Caco-2 (cell line): Measurements from ENCODE around the gene BAAT. TPM values are rescaled to one million over a fixed set of nuclear protein-coding genes. Genes with fewer than 3 reads are reported as not detected.

Source experiments
- BruUV-seq: library from RNA; stranded (reverse); fragments of 400-500 nt; replicated peaks from 2 replicates; lab custom pipeline; 2021; lab: Mats Ljungman, UMichigan
- CTCF ChIA-PET: fragments of 300-600 bp; sonication (Branson Sonifier 250); formaldehyde crosslinking; loops from one replicate; lab custom pipeline; 2022; ENCODE audit warnings: antibody characterized with exemption; lab: Charles Lee
- POLR2A ChIA-PET: fragments of 300-600 bp; sonication (Branson Sonifier 250); formaldehyde crosslinking; loops from one replicate; lab custom pipeline; 2022; ENCODE audit warnings: antibody characterized with exemption; lab: Charles Lee
- DNase-seq, 2 experiments: peaks; one replicate each; pipeline versions ENCODE4 v3.0.0 to v3.0.0-alpha.2; 2020 to 2022
- H3K27me3 ChIP-seq: replicated peaks from 2 replicates; pipeline ENCODE4 v1.6.0; 2011; ENCODE audit warnings: low read length; ENCODE audit not compliant: control insufficient read depth, insufficient read depth
- H3K36me3 ChIP-seq: 2 replicates; pipeline ENCODE4 v1.5.1; 2011; ENCODE audit warnings: low read length; ENCODE audit not compliant: control insufficient read depth, insufficient read depth
- H3K4me1 ChIP-seq: fragments of 250-450 bp; sonication (Bioruptor Pico); 2 replicates; pipeline ENCODE4 v1.5.1; 2020; ENCODE audit warnings: mild to moderate bottlenecking
- H3K4me3 ChIP-seq: 2 replicates; pipeline ENCODE4 v1.5.1; 2011; ENCODE audit warnings: low read depth, mild to moderate bottlenecking, control low read depth, low read length
- H3K9me3 ChIP-seq: fragments of 250-450 bp; sonication (Bioruptor Pico); 2 replicates; pipeline ENCODE4 v1.5.1; 2020; ENCODE audit warnings: mild to moderate bottlenecking, moderate library complexity
- H3K27ac Mint-ChIP-seq: one replicate; pipeline ENCODE4 v1.8.0; 2022; ENCODE audit warnings: mixed read lengths; ENCODE audit not compliant: unreplicated experiment
- H3K27me3 Mint-ChIP-seq: one replicate; pipeline ENCODE4 v1.8.0; 2022; ENCODE audit warnings: mixed read lengths; ENCODE audit not compliant: insufficient read depth, unreplicated experiment
- H3K36me3 Mint-ChIP-seq: one replicate; pipeline ENCODE4 v1.8.0; 2022; ENCODE audit warnings: mild to moderate bottlenecking, mixed read lengths; ENCODE audit not compliant: insufficient read depth, unreplicated experiment
- H3K4me1 Mint-ChIP-seq: one replicate; pipeline ENCODE4 v1.8.0; 2022; ENCODE audit warnings: low read depth, mixed read lengths; ENCODE audit not compliant: unreplicated experiment
- H3K4me3 Mint-ChIP-seq: one replicate; pipeline ENCODE4 v1.8.0; 2022; ENCODE audit warnings: mild to moderate bottlenecking, moderate library complexity, mixed read lengths; ENCODE audit not compliant: unreplicated experiment
- H3K9me3 Mint-ChIP-seq: one replicate; pipeline ENCODE4 v1.8.0; 2022; ENCODE audit warnings: mixed read lengths; ENCODE audit not compliant: unreplicated experiment
- intact Hi-C: fragments of 100-400 bp; cut with micrococcal nuclease; formaldehyde crosslinking; loops from one replicate; pipeline ENCODE4 v1.10.0; 2022; ENCODE audit not compliant: unreplicated experiment
- total RNA-seq: library from RNA; stranded (reverse); gene quantifications from 2 replicates; pipeline ENCODE4 v1.2.3, GENCODE V29; 2022
- TF ChIP-seq, protein P1 (sequence below), 2 experiments: fragments of 200-600 bp in 1 of 2; IDR thresholded peaks; 1 replicate in 1 of 2; 2 replicates in 1 of 2; pipeline versions ENCODE4 v1.5.1 to v1.8.0; 2011 to 2022; ENCODE audit warnings: antibody characterized with exemption in 1 of 2, control low read depth in 1 of 2, inconsistent platforms in 1 of 2, low read depth in 1 of 2, low read length in 1 of 2, mild to moderate bottlenecking in 1 of 2, moderate library complexity in 1 of 2; ENCODE audit not compliant: insufficient read depth in 1 of 2, severe bottlenecking in 1 of 2, unreplicated experiment in 1 of 2

Gene BAAT
- total RNA-seq, 1 experiment from 2014 or later, result 1.1 TPM

DNA sequence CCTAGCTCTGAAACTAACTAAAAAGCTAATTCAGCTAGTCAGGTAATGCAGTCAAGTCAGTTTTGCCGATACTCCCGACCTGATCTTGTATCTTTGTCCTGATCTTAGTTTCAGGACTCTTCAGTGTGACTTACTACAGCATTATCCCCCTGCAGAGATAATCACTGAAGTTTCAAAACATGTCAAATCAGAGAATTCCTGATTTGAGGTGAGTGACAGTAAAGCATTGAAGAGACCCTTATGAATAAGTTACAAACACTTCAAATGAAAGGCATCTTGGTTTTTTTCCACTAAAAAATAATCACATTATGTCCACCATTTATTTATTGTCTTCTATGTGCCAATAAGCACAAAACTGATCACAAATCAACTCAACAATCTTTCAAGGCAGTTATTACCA lies 47.6 kb downstream of the BAAT start:
- ChIA-PET POLR2A (no interaction called here), CTCF (no interaction called here)
- H3K36me3 Mint-ChIP-seq, result no peaks in the 10 kb centered on the region
- no peak for DNase-seq
- no peaks in the 10 kb centered on the region for H3K27me3 Mint-ChIP-seq
- H3K36me3 ChIP-seq, result no peaks in the 10 kb centered on the region
- no peaks in the 10 kb centered on the region for H3K4me1 Mint-ChIP-seq
- TF ChIP-seq, protein P1, sequence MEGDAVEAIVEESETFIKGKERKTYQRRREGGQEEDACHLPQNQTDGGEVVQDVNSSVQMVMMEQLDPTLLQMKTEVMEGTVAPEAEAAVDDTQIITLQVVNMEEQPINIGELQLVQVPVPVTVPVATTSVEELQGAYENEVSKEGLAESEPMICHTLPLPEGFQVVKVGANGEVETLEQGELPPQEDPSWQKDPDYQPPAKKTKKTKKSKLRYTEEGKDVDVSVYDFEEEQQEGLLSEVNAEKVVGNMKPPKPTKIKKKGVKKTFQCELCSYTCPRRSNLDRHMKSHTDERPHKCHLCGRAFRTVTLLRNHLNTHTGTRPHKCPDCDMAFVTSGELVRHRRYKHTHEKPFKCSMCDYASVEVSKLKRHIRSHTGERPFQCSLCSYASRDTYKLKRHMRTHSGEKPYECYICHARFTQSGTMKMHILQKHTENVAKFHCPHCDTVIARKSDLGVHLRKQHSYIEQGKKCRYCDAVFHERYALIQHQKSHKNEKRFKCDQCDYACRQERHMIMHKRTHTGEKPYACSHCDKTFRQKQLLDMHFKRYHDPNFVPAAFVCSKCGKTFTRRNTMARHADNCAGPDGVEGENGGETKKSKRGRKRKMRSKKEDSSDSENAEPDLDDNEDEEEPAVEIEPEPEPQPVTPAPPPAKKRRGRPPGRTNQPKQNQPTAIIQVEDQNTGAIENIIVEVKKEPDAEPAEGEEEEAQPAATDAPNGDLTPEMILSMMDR (IDR thresholded peaks at IDR 0.05; ENCODE audit: insufficient read depth in 1 of 2, low read depth in 1 of 2, low read length in 1 of 2, severe bottlenecking in 1 of 2, unreplicated experiment in 1 of 2), result no peak
- no peaks in the 10 kb centered on the region for H3K27me3 ChIP-seq
- no peaks in the 10 kb centered on the region for H3K9me3 ChIP-seq
- BruUV-seq, result no TSS peak
- H3K9me3 Mint-ChIP-seq, result no peaks in the 10 kb centered on the region
- no peak overlapping the region for H3K4me3 ChIP-seq
- intact Hi-C loops, result no loop called here
- 0 out of 2 replicates have a peak, but pooled peaks cover 4% of the 10 kb centered on the region for H3K4me1 ChIP-seq
- H3K27ac Mint-ChIP-seq, result no peak overlapping the region
- H3K4me3 Mint-ChIP-seq, result no peak overlapping the region

GRCh38 chr9:101336091-101336490 lies 48.7 kb downstream of the BAAT start:
- DNase-seq, result no peak
- H3K4me1 ChIP-seq, result 0 out of 2 replicates have a peak, but pooled peaks cover 4% of the 10 kb centered on the region
- no peak overlapping the region for H3K4me3 ChIP-seq
- ChIA-PET CTCF (no interaction called here), POLR2A (no interaction called here)
- no peak overlapping the region for H3K4me3 Mint-ChIP-seq
- no peaks in the 10 kb centered on the region for H3K27me3 Mint-ChIP-seq
- BruUV-seq, result no TSS peak
- no peak overlapping the region for H3K27ac Mint-ChIP-seq
- no peaks in the 10 kb centered on the region for H3K36me3 ChIP-seq
- no peaks in the 10 kb centered on the region for H3K4me1 Mint-ChIP-seq
- no peaks in the 10 kb centered on the region for H3K9me3 ChIP-seq
- intact Hi-C loops, result no loop called here
- no peaks in the 10 kb centered on the region for H3K9me3 Mint-ChIP-seq
- H3K36me3 Mint-ChIP-seq, result no peaks in the 10 kb centered on the region
- H3K27me3 ChIP-seq, result no peaks in the 10 kb centered on the region
- TF ChIP-seq, protein P1 (IDR thresholded peaks at IDR 0.05; ENCODE audit: insufficient read depth in 1 of 2, low read depth in 1 of 2, low read length in 1 of 2, severe bottlenecking in 1 of 2, unreplicated experiment in 1 of 2), result no peak

DNA sequence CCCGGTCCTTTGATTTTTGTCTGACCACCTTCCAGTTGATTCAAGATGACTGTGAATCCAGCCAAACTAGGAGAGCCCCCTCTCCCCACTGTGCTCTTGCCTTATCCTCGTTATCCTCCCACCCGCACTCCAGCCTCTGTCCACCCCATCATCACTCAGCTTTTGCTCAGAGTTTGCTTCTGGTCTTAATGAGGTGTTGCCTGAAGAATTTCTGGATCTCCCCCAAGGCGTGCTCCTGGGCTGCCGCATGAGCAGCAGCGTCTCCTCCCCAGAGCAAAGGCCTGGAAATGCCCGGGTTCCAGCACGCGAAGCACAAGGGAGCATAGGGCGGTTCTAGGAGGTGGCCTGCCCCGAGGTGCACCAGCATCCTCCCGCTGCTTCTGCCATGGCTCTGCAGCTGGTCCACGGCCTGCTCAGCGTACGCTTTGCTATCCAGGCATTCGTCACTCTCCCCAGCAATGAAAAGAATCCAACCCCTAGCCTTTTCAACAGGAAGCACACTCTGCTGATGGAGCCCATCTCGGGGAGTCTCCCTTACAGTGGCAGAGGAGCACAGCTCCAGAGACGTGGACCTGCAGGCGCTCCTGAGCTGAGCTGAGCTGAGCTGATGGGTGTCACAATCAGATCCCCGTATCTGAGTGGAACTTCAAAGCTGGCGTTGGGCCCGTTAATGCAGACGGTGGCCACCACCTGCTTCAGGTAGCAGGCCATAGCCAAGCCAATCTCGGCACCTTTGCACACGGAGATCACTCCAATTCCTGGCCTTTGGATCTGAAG lies 50.7 kb downstream of the BAAT start:
- no peaks in the 10 kb centered on the region for H3K27me3 ChIP-seq
- intact Hi-C loops, result no loop called here
- Mint-ChIP-seq H3K4me1 (no peaks in the 10 kb centered on the region), H3K36me3 (no peaks in the 10 kb centered on the region), H3K27ac (no peak overlapping the region), H3K4me3 (no peak overlapping the region), H3K27me3 (no peaks in the 10 kb centered on the region), H3K9me3 (peaks cover 2% of the 10 kb centered on the region)
- ChIA-PET POLR2A (no interaction called here), CTCF (no interaction called here)
- no peak for DNase-seq
- H3K4me3 ChIP-seq, result no peak overlapping the region
- peaks cover 4% of the 10 kb centered on the region; the same call in 1 of the 2 replicates for H3K4me1 ChIP-seq
- peaks cover 7% of the 10 kb centered on the region; the same call in 1 of the 2 replicates for H3K9me3 ChIP-seq
- H3K36me3 ChIP-seq, result no peaks in the 10 kb centered on the region
- TF ChIP-seq, protein P1 (IDR thresholded peaks at IDR 0.05; ENCODE audit: insufficient read depth in 1 of 2, low read depth in 1 of 2, low read length in 1 of 2, severe bottlenecking in 1 of 2, unreplicated experiment in 1 of 2), result no peak
- no TSS peak for BruUV-seq
